Calu3 (cell line): ENCODE results near the gene MCC. TPM values are rescaled to one million over a fixed set of nuclear protein-coding genes. Genes with fewer than 3 reads are reported as not detected.

Experiments used
- BruUV-seq: library from RNA; stranded (reverse); fragments of 400-500 nt; replicated peaks from 2 replicates; lab custom pipeline; 2021; lab: Mats Ljungman, UMichigan
- CTCF ChIA-PET: fragments of 300-600 bp; sonication (Branson Sonifier 250); formaldehyde crosslinking; loops from one replicate; lab custom pipeline; 2022; ENCODE audit warnings: antibody characterized with exemption; lab: Charles Lee
- DNase-seq: peaks from one replicate; pipeline ENCODE4 v3.0.0; 2022
- H3K27ac Mint-ChIP-seq: one replicate; pipeline ENCODE4 v1.8.0; 2022; ENCODE audit warnings: mixed read lengths; ENCODE audit not compliant: unreplicated experiment
- H3K27me3 Mint-ChIP-seq: one replicate; pipeline ENCODE4 v1.8.0; 2022; ENCODE audit warnings: mixed read lengths; ENCODE audit not compliant: unreplicated experiment
- H3K36me3 Mint-ChIP-seq: one replicate; pipeline ENCODE4 v1.8.0; 2022; ENCODE audit warnings: mild to moderate bottlenecking, moderate library complexity, mixed read lengths; ENCODE audit not compliant: insufficient read depth, unreplicated experiment
- H3K4me1 Mint-ChIP-seq: one replicate; pipeline ENCODE4 v1.8.0; 2022; ENCODE audit warnings: mild to moderate bottlenecking, low read depth, mixed read lengths; ENCODE audit not compliant: unreplicated experiment
- H3K4me3 Mint-ChIP-seq: one replicate; pipeline ENCODE4 v1.8.0; 2022; ENCODE audit warnings: mild to moderate bottlenecking, low read depth, moderate library complexity, mixed read lengths; ENCODE audit not compliant: unreplicated experiment
- H3K9me3 Mint-ChIP-seq: one replicate; pipeline ENCODE4 v1.8.0; 2022; ENCODE audit warnings: low read depth, mixed read lengths; ENCODE audit not compliant: unreplicated experiment
- CTCF ChIP-seq: fragments of 200-600 bp; IDR thresholded peaks from one replicate; pipeline ENCODE4 v1.8.0; 2022; ENCODE audit warnings: antibody characterized with exemption; ENCODE audit not compliant: unreplicated experiment
- intact Hi-C: fragments of 100-400 bp; cut with micrococcal nuclease; formaldehyde crosslinking; loops from one replicate; pipeline ENCODE4 v1.10.0; 2022; ENCODE audit not compliant: unreplicated experiment
- total RNA-seq: library from RNA; stranded (reverse); gene quantifications from 2 replicates; pipeline ENCODE4 v1.2.3, GENCODE V29; 2022

The MCC gene
- total RNA-seq, 1 experiment from 2014 or later: 2.8 TPM

- intact Hi-C loops: no loop called here
- Mint-ChIP-seq H3K9me3 (no peaks in the 10 kb centered on the region), H3K36me3 (no peaks in the 10 kb centered on the region), H3K27ac (no peak overlapping the region), H3K4me1 (no peaks in the 10 kb centered on the region), H3K4me3 (no peak overlapping the region), H3K27me3 (peaks cover 9% of the 10 kb centered on the region)
- BruUV-seq: no TSS peak
- DNase-seq: no peak
- CTCF ChIA-PET: no interaction called here
- no peak for TF ChIP-seq CTCF
These were observed 420.5 kb downstream of the MCC start for GRCh38 chr5:113067635-113068344.

GRCh38 chr5:113065626-113066025 lies 422.6 kb downstream of the MCC start:
- no TSS peak for BruUV-seq
- Mint-ChIP-seq H3K27ac (no peak overlapping the region), H3K4me3 (no peak overlapping the region), H3K36me3 (no peaks in the 10 kb centered on the region), H3K9me3 (no peaks in the 10 kb centered on the region), H3K4me1 (no peaks in the 10 kb centered on the region), H3K27me3 (no peaks in the 10 kb centered on the region)
- CTCF ChIA-PET: interaction anchor here (0.6 kb wide), 1 partner anchor 104 kb away, joined by 3 read pairs; no protein-coding TSS in a partner anchor
- TF ChIP-seq CTCF: no peak
- no peak for DNase-seq
- intact Hi-C loops: no loop called here

- no peak for TF ChIP-seq CTCF
- H3K36me3 Mint-ChIP-seq: no peaks in the 10 kb centered on the region
- H3K9me3 Mint-ChIP-seq: no peaks in the 10 kb centered on the region
- CTCF ChIA-PET: no interaction called here
- no TSS peak for BruUV-seq
- no peaks in the 10 kb centered on the region for H3K4me1 Mint-ChIP-seq
- no peaks in the 10 kb centered on the region for H3K27me3 Mint-ChIP-seq
- DNase-seq: no peak
- intact Hi-C loops: no loop called here
- no peak overlapping the region for H3K27ac Mint-ChIP-seq
- H3K4me3 Mint-ChIP-seq: no peak overlapping the region
These were observed 423.4 kb downstream of the MCC start for GRCh38 chr5:113064806-113065205.

- intact Hi-C loops: no loop called here
- H3K4me3 Mint-ChIP-seq: no peak overlapping the region
- DNase-seq: no peak
- no peak overlapping the region for H3K27ac Mint-ChIP-seq
- BruUV-seq: no TSS peak
- CTCF ChIA-PET: no interaction called here
- H3K36me3 Mint-ChIP-seq: no peaks in the 10 kb centered on the region
- H3K27me3 Mint-ChIP-seq: no peaks in the 10 kb centered on the region
- no peaks in the 10 kb centered on the region for H3K9me3 Mint-ChIP-seq
- H3K4me1 Mint-ChIP-seq: no peaks in the 10 kb centered on the region
- no peak for TF ChIP-seq CTCF
These were observed 424.3 kb downstream of the MCC start for GRCh38 chr5:113063927-113064326.
